M059J (cell line): ENCODE data around the gene NRIP1. TPM values are rescaled to one million over a fixed set of nuclear protein-coding genes. Genes with fewer than 3 reads are reported as not detected.

ENCODE experiments used
- DNase-seq: peaks from one replicate; pipeline ENCODE4 v3.0.0-alpha.2; 2012; ENCODE audit warnings: low read depth
- total RNA-seq: library from RNA; depleted of rRNA; stranded (reverse); fragments of >200 nt; shearing (Covaris generic); gene quantifications from 2 replicates; pipeline ENCODE4 v1.2.3, GENCODE V29; 2014

NRIP1 gene
- total RNA-seq, 1 experiment from 2014 or later = 17.2 TPM

DNA sequence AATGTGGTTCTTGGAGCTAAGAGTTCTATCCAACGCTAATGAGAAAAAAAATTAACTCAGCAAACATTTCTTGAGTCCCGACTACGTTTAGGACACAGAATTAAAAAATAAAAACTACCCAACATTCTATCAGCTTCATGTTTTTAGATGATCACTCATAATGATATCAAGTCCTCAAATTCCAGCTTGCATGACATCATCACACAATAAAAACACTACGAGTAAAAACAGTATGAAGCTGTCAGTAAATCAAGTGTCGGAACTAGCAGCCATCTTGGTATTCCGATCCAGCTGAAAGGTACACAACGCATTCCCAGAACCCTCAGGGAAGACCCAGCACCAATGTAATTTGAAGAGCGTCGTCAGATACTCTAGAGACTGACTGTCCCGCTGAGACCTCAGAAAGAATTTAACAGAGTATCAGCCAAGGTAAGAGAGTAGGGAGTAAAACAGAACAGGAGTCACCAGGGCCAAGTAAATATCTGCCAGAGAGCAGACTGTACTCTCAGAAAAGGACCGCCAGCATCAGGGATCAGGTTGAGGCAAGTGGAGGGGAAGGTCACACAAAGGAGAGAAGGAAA is 57.0 kb downstream of the NRIP1 start:
- DNase-seq = no peak

DNA sequence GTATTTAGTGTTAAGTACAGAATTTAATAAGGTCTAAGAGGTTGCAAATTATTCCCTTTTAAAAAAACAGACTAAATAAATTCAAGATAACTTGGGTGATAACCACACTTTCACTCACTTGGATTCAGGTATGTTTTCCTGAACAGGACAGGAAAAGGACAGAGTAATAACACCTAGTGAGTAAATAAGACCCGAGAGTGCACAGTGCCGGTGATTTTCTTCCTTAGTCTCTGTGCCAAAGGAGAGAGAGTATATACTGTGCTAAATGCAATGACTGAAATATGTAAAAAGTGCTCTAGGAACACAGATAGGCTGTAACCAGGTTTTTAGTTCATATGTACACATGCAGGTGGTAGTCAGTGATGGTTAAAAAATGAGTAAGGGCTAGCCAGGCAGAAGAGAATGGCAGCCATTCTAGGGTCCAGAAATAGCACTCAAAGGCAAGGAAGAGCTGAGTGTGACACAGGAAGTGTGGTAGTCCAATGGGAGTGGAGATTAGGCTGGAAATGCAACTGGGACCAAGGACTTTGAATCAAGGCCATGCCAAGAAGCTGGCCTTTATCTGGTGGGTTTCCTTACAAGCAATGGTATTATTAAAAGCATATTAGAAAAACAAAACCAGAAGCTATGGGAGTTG is 58.1 kb downstream of the NRIP1 start:
- DNase-seq = no peak

DNA sequence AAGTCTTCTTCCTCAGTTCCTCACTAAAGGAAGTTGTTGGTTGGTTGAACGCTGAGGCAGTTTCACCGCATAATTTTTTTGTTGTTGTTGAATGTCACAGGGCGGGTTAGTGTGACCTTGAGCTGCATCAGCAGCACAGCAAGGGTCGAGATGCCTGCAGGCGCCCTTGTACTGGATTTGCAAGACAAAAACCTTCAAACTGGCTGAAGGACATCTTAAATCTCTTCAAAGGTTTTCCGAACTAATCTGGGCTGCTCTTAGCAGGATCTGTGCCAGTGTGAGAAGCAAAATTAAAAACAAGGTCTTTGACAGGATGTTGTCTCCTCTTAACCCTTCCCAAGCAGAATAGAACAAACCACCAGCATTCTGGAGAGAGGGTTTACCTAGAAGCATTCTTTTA is 59.4 kb downstream of the NRIP1 start:
- no peak for DNase-seq

DNA sequence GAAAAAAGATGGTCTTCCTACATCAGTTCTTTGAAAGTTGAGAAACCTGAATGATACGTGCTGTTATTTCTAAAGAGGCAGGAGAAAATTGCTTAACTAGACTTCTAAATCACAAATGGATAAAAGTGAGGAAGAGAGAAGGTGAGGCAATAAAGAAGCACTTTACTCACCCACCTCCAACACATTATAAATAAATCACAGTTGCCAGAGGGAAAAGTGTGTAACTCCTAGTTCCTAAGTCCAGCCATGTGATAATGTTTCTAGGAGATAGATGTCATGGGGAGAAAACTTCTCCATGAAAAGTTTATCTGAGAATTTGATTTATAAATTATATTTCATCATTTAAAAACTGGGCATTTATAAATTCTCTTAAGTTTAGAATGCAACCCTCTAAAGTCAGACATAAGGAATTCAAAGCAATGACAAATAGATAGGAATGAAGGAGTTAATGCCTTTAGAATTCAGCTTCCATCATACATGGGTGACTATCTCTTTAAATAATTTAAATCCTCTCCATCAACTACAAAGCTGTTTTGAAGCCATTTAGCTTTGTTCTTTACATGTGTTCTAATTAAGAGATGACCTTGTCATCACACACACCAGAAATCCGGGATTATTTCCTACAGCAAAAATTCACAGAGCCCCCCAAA is 60.0 kb downstream of the NRIP1 start:
- no peak for DNase-seq

DNA sequence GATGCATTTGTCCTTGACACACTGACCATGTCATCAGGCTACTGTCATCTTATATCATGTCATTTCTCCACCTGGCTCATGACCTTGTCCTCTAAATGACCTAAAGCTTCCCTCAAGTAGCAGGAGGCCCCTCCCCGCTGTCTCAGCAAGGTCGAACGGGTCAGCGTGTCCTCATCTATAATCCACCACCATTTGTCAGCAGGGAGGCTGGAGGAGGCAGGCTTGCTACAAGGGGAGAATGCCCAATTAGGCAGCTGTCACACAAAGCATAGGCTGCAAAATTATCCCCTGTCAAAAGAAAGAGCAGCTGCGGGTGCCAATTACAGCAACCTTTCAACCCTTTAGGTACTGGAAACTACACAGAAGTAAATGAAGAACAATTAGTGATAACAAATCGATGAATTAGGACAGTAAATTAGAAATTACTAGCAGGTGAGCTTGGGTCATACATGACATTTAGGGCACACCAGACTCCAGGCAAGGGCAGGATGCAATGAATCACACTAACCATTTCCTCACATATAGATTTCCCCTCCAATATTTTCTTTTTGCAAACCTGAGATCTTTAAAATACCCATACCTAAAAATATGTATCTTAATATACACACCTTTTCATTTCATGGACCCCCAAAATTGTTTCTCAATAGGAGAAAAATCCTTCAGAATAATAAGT is 61.2 kb downstream of the NRIP1 start:
- DNase-seq = no peak

DNA sequence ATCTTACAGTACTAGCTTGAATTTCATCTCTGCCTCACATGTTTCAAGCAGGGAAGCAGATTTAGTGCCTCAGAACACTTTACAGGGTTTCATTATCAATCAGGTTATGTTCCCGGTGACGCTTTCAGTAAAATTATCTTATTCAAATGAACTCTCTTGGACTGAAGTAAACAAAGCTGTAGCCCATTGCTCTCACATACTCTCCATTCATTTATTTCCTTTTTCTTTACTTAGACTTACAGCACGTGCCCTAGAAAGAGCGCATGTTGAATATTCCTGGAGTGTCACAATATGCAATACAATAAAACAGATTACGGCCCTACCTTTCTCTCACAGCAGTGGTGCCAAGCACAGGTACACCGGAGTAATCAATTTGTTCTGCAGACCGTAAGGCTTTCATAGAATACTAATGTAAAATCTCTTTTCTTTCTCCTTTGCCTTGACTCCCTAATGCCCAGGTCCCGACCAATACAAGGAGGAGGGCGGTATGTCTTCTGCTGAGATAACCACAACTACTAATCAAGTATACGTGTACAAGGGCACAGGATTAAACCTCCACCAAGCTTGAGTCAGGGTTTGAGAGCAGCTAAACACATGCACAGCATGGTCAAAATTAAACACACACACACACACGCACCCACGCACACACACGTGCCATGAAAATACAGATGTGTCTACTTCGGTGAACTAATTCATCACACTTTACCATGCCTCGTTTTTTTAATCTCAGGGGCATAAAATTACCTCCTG is 62.8 kb downstream of the NRIP1 start:
- DNase-seq = no peak

DNA sequence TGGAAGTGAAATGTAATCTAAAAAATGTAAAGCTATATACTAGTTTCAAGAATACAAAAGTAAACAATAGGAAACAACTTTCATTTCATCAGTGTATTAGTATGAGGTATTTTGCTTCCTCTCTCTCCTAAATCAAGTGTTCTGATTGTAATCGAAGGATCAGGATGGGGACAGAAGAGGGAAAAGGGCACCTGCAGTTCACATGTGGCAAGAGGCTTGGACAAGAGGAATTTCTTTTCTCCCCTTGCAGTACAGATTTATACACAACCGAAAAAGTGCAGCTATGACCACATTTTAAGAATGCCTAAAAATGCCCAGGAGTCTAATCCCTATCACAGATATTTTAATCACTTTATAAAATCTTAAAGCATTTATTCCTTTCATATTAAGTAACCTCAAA is 63.7 kb downstream of the NRIP1 start:
- DNase-seq = no peak

DNA sequence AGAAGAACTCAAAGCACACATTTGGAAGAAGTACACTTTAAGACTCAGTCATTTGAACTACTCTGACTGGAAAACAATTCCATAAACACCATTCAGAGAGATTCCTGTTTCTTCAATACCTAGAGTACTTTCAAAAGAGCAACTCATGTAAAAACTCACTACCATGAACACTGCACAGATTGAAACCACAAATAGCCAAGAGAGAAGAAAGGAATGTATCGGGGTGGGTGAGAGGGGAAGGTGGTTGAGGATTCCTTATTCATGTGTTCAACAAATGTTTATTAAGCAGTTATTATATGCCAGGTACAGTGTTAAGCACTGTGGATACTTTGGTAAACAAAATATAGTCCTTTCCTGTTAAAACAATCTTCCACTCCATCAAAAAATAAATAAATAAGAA is 64.7 kb downstream of the NRIP1 start:
- DNase-seq = peak; percentile 67

DNA sequence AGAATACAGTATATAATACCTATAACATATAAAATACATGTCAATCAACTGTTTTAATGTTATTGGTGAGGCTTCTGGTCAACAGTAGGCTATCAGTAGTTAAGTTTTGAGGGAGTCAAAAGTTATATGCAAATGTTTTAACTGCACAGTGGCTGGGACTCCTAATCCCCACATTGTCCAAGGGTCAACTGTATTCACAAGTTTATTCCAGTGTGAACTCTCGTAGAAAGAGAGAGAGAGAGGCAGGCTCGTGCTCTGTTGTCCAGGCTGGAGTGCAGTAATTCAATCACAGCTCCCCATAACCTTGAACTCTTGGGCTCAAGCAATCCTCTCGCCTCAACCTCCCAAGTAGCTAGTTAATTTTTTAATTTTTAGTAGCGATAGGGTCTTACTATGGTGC is 66.0 kb downstream of the NRIP1 start:
- DNase-seq = no peak

DNA sequence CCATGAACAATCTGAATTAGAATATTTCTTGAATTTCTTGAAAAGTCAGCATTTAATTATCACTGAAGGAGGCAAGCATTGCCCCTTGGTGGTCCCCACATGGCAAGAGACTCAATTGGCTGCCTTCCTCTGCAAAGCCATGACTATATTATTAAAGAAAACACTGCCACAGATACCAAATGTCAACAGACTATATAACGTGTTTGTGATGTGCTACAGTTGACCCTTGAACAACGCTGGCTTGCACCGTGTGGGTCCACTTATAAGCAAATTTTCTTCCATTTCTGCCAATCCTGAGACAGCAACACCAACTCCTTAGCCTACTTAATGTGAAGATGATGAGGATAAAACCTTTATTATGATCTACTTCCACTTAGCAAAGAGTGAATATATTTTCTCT is 66.5 kb downstream of the NRIP1 start:
- no peak for DNase-seq

DNA sequence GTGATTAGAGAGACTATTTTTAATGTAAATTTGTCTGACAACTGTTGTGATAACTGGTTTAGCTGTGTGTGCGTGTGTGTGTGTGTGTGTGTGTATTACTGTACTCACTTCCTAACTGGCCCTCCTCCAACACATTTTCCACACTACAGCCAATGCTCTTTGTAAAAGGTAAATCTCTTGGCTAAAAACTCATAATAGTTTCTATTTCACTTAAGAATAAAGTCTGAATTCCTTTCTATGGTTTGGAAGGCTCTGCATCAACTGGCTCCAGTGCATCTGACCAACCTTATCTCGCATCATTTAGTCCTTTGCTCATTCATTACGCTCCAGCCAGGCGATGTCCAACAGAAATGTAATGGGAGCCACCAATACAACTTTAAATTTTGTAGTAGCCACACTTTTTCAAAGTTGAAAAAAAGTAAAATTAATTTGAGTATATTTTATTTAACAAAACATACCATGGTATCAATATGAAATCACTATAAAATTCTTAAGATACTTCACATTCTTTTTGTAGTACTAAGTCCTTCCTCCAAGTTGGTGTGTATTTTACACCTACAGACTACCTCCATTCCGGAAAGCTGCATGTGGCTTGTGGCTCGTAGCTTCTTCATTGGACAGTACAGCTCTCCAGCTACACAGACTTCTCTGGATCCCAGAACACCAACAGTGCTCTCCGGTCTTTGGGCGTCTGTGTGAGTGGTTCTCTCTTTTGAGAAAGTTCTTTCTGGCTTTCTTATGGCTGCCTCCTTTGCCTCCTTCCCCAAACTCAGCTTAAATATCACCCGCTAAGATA is 68.9 kb downstream of the NRIP1 start:
- peak; percentile 54 for DNase-seq

DNA sequence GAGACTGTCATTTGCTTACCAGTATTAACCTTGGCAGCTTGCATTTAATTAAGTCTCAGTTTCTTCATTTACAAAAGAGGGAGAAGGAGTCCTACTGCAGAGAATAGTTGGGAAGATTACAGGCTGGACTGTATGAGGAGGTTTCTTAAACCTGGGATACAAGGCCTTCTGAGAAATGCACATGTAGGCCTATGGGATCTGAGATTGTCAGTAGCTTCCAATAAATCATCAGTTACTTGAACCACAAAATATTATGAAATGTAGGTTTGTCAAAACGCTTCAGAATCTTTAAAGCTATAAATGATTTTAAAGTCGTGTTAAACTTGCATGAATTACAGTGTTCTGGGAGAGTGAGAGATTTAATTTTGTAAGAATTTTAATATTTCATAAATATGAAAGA is 69.6 kb downstream of the NRIP1 start:
- no peak for DNase-seq

DNA sequence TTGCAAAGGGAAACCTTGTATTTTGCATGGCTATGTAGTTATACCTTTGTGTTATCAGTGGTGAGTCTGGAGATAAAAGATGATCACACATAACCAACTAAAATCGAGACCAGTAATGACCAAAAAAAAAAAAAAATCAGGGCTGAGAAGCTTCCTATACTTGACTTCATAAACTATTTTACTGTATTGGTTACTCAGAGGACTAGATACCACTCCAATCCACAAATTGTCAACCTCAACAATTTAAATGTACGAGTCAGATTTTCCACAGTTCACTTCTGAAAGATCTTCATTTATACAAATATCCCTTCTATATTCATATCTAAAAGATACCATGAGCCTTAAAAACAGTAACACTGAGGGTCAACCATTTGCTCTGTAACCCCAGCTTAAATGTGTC is 71.7 kb downstream of the NRIP1 start:
- DNase-seq = no peak

DNA sequence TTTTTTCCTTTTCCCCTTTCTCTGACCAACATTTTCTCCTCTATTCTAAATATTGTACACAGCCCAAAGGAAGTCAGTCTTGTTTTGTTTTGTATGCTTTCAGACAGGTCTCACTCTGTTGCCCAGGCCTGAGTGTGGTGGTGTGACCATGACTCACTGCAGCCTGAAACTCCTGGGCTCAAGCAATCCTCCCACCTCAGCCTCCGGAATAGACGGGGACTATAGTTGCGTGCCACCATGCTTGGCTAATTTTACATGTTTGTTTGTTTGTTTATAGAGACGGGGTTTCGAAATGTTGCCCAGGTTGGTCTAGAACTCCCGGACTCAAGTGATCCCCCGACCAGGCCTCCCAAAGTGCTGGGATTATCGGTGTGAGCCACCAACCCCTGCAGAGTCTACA is 72.8 kb downstream of the NRIP1 start:
- DNase-seq = peak; percentile 60

DNA sequence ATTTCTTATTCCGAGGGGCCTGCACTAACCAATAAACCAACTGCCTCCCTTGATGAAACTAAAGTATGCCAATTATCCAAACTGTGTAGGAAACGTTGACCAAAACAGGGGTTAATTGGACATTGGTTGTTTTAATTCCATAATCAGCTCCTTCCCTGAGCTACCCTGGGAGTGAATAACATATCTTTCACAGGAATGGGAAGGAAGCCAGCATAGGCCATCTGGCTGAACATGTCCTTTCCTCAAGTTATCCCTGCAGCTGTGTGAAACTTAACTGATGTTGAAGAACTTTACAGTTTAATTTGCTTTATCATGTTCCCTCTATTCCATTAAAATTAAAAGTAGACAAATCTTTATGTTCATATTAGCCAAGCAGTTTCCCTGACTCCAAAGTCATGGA is 75.4 kb downstream of the NRIP1 start:
- DNase-seq = no peak

DNA sequence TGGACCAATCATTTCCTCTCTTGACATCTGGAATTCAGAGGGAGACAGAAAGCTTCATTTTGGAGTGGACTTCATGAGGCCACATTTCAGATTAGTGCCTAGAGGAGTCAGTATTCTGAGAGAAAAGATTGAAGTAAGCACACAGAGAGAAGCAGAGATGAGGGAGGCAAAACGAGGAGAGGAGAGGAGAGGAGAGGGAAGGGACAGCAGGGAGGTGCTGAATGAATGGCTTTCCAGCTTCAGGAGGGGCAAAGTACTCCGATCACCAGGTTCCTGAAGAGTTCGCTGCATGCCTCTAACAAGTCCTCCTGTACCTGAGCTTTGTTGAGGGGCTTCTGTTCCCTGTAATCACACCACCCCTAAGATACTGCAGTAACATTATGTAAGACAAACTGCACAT is 76.0 kb downstream of the NRIP1 start:
- no peak for DNase-seq

DNA sequence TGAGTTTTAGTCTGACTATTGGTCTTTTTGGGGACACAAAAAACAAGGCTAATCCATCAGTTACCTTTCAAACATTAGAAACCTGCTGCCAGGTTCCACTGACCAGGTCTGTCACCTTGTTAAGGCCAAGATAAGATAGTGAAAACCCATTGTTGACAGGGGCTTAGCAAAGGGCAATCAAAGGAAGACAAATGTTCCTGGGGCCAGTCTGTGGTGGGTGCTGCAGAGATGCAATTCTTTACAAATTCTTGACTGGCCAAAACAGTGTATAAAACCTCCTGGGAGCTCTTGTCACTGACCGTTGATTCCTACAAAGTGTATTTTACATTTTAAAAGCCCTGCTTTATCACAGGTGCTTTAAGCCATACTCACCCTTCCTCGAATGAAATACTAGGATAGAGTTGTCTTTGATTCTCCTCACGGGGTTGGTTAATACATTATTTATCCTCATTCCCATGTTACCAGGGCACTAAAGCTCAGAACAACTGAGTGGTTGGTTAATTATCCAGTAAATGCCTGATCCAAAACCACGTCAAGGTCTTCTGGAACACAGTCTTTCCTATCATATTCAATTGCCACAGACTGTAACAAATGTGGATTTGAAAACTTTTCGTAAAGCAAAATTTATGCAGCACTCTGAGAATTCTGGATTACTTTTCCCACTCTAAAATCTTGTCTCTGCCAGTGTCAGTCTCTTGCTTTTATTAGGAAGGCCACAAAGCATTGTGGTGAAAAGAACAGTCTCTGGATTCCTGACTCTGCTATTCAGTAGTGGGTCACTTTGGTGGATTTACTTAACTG is 77.2 kb downstream of the NRIP1 start:
- no peak for DNase-seq

DNA sequence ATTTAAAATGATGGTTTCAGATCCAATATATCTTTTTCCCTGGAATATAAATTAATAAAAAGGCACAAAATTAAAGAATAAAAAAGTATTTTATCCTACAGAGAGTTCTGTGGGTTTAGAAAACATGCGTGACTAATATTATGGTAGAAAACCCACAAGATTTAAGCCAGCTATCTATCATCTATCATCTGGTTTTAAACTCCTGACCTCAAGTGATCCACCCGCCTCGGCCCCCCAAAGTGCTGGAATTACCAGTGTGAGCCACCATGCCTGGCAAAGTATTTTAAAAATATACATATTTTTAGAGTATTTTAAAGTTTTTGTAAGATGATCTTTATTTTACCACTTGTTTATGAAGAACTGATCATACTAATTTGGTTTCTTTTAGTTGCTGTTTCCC is 79.5 kb downstream of the NRIP1 start:
- no peak for DNase-seq

DNA sequence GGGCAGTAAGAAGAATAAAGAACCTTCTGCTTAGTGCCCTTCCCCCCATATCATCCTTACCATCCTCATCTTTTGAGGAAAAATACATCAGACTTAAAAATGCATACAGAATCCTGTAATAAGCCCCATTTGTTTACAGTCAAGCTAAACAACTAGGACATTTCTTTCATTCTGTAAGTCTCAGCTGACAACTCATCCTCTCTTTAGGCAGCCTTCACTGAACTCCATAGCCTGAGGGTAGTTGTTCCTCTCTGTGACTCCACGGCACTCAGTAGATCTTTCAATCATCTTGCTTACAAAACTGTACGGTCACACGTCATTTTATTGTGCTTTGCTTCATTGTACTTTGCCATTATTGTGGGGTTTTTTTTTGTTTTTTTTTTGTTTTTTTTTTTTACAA is 82.5 kb downstream of the NRIP1 start:
- peak; percentile 86 for DNase-seq

DNA sequence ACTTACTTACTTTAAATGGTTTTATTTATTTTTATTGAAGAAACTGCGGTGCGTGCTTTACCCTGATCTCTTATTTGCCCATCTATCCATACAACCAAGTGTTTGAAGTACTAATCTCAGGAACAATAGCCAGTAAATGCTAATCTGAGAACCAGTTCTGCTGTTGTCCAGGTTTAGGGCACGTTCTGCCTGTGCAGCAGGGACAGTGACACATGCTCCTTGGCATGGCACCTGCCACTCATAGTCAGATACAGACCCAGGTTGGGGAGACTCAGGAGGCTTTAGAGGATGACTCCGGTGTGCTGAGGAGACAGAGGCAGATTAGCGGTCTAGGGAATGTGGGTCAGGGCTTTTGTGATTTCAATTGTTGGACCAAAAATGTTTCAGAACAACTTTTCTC is 83.6 kb downstream of the NRIP1 start:
- DNase-seq = no peak

DNA sequence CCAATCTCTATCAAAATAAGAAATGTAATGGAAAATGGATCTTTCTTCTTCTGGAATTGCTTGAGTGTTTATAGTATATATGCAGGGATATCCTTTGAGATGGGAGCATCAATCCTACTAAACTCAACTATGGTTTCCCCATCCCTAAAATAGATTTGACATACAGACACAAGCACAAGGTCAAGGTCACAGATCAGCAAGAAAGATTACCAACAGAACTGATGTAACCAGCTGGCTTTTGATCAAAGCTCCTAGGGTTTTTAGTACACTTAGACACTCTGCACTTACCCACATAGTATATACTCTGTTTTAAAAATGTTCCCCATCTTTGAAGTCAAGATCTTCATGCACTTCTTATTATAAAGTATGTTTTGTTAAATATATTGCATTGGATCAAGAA is 85.5 kb downstream of the NRIP1 start:
- no peak for DNase-seq
